Measurements from ENCODE around the gene MFGE8.

Gene MFGE8

DNA sequence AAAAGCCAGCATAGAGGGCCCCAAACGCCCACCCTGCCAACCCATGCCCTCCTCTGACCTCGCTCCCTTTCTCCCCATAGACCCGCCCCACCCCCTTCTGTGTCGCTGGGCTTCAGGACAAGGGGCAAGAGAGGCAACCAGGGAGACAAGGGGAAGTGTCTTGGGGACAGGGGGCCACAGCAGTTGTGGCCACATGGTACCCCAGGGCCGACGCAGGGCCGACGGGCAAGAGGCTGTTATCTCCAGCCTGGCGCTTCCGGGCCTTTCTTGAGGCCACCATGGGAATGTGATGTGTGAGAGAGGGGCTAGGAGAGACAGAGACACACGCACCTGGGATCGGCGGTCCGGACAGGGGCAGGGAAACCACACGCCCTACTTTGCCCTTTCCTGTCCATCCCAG lies 14.4 kb downstream of the MFGE8 start:
- no peak for DNase-seq (ENCODE audit: low read depth)

DNA sequence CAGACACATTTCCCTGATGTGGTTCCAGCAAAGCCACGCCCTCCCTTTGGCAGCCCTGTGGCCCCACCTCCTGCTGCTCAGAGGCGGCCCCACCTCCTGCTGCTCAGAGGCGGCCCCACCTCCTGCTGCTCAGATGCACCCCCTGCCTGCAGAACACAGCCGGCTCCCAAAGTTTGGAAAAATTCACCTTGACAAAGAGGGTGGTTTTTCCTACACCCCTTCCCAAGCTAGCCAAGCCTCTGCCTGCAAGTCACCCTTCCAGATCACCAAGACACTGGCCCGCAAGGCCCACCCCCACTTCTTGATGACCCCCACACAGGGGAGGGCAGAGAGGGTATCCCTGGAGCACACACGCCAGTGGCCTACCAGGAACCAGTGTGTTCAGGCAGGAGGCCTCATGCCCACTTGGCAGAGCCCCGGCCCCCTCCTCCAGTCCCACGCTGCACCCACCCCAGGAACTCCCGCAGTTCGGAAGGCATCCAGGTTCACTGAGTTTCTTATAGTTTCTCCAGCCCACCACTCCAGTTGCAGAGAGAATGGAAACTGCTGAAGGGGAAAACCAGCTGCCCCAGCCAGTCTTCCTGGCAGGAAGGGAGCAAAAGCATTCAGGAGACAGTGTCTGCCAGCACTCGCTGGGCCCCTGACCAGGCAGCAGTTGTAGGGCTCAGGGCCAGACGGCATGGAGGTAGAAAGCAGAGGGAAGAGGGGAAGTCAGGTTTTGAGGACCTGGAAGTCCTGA lies 15.6 kb downstream of the MFGE8 start:
- peak; percentile 67 for DNase-seq (ENCODE audit: low read depth)

- DNase-seq (ENCODE audit: low read depth), result no peak
Observed at GRCh38 chr15:88897142-88897455, 16.1 kb downstream of the MFGE8 start.

DNA sequence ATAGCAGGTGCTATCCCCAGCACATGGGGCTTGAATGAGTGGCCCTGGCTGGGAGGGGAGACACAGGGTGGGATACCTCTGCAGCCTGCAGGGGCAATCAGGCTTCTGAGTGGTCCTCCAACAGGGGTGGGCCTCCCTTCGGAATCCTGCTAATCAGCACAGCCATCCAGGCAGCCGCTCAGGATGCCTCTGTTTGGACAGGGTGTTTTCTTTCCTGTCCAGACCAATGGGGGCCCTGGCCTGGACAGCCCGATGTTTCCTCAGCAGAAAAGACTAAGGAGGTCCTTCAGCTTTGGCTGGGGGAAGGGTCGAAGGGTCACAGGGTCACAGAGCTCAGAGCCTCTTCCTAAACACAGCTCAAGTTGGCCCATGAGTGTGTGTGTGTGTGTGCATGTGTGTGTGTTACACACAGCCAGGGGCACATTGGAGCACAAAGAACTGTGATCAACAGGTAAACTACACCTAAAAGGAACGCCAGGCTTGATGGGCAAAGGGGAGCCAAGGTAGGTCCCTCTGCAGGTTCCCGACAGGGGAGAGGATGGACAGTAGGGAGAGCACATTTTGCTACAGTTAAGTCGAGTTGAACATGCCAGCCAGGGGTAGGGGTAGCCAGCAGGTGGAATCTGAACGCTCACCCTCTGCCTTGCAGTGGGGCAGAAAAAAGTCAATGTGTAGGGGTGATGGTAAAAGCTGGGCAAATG lies 16.7 kb downstream of the MFGE8 start:
- no peak for DNase-seq (ENCODE audit: low read depth)

- peak; percentile 46 for DNase-seq (ENCODE audit: low read depth)
Observed at GRCh38 chr15:88894819-88895767, 18.1 kb downstream of the MFGE8 start, which contains the start of gene HAPLN3. Gene HAPLN3, minus strand, starts transcription at chr15:88895544. Its CDS starts 8,246 bp downstream, at chr15:88887298.

- DNase-seq (ENCODE audit: low read depth), result peak; percentile 62
Observed at GRCh38 chr15:88894348-88894818, 18.8 kb downstream of the MFGE8 start.

GRCh38 chr15:88891540-88892254 lies 21.5 kb downstream of the MFGE8 start:
- DNase-seq (ENCODE audit: low read depth), result no peak

GRCh38 chr15:88890495-88890894 lies 22.7 kb downstream of the MFGE8 start:
- DNase-seq (ENCODE audit: low read depth), result no peak

DNA sequence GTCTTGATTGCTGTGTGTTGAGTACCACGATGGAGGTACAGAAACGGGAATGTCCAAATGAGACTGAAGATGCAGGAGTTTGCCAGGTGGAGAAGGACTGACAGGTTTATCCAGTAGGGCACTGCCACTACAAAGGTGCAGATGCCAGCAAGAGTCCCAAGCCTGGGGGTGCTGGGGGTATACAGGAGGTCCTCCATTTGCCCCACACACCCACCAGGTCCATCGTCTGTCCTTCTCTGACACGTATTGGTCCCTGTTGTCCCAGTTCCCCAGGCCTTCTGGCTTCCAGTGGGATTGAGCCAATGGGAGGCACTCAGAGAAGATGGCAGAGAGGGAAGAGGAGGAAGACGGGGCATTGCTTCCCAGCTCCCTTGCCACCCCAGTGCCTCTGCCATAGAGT lies 24.5 kb downstream of the MFGE8 start:
- DNase-seq (ENCODE audit: low read depth), result no peak

DNA sequence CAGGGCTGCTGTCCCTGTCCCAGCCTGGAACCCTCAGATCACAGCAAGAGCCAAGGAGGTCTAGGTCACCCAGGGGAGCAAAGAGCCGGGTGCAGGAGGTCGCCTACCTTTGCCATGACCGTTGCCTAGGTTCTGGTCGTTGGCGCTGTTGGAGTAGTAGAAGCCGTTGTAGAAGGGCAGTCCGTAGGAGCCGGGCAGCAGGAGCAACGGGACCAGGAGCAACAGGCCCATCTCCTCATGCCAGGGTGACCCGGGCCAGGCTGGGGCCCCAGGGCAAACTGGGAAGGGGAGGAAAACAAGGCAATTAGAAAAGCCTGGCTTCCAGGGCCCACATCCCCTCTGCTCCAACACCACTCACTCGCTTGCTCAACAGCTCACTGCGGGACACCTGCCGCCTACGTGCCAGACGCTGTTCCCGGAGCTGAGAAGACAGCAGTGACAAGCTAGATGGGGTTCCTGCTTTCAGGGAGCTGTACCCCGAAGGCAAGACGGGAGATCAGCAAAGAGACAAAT lies 26.1 kb downstream of the MFGE8 start:
- DNase-seq (ENCODE audit: low read depth), result no peak

- DNase-seq (ENCODE audit: low read depth), result no peak
Observed at GRCh38 chr15:88882785-88883184, 30.4 kb downstream of the MFGE8 start.

- no peak for DNase-seq (ENCODE audit: low read depth)
Observed at GRCh38 chr15:88881775-88882174, 31.4 kb downstream of the MFGE8 start.

GRCh38 chr15:88880944-88881740 lies 32.0 kb downstream of the MFGE8 start:
- DNase-seq (ENCODE audit: low read depth), result no peak

- no peak for DNase-seq (ENCODE audit: low read depth)
Observed at GRCh38 chr15:88878720-88879184, 34.4 kb downstream of the MFGE8 start.

DNA sequence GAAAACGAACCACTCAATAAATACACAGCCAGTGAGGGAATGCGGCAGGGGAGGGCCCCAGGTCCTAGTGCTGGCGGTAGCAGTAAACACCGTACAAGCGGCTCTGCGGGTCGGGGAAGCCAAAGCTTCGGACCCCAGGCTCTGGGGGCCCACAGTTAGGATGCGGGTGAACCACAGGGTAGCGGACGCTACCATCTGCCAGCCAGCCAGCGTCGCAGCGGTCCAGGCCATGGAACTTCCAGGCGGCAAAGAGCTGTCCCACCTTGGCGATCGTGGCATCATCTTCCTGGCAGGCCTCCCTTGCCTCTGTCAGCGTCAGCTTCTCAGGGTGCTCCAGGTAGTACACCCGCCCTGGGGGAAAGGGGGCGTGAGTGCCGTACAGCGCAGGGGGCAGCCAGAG lies 35.3 kb downstream of the MFGE8 start:
- no peak for DNase-seq (ENCODE audit: low read depth)

DNA sequence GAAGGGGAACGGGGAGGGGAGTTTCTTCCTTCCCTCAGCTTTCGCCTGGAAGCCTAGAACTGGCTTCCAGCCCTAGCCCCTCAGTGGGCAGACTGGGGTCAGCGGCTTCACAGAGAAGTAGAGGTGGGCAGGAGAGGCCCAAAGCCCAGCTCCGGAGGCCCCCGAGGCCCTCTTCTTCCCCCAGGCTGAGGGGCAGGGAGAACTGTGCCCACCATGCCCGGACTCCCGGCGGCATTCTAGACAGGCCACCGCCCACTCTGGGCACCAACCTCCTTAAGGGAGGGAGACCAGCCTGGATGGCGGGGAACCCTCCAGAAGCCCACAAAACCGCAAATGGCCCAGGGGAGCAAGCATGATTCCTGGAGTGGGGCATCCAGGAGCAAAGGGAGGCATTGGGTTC lies 35.8 kb downstream of the MFGE8 start:
- DNase-seq (ENCODE audit: low read depth), result no peak

GRCh38 chr15:88876573-88876972 lies 36.6 kb downstream of the MFGE8 start:
- no peak for DNase-seq (ENCODE audit: low read depth)

DNA sequence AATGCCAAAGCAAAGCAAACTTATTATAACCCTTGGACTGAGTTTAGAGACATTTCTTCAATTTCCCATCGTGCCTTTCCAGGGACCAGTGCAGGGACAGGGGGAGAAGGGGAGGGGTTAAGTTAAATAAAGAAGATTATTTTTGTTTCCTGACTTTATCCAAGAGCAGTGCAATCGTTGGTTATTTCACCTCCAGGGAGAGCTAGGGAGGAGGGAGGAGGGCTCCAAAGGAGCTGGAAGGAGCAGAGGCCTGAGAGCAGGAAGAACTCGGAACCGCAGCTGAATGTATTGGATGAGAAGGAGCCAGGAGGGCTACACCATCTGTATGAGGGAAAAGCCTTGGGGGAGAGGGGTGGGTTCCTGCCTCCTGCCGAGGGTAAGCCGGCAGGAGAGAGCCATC lies 38.5 kb downstream of the MFGE8 start:
- no peak for DNase-seq (ENCODE audit: low read depth)

GRCh38 chr15:88874275-88874674 lies 38.9 kb downstream of the MFGE8 start:
- no peak for DNase-seq (ENCODE audit: low read depth)

DNA sequence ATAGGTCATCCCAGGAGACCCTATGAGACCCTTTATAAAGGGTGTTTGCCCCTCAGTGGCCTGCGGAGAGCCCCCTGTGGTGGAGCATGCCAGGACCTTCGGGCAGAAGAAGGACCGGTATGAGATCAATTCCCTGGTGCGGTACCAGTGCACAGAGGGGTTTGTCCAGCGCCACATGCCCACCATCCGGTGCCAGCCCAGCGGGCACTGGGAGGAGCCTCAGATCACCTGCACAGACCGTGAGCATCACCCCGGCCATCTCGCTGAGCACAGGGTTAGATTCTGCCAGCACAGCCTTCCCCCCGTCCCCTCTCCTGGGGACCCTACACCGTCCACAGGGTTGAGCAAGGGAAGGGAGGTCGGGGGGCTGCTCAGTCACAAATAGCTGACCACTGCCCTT lies 39.4 kb downstream of the MFGE8 start:
- DNase-seq (ENCODE audit: low read depth), result no peak

DNA sequence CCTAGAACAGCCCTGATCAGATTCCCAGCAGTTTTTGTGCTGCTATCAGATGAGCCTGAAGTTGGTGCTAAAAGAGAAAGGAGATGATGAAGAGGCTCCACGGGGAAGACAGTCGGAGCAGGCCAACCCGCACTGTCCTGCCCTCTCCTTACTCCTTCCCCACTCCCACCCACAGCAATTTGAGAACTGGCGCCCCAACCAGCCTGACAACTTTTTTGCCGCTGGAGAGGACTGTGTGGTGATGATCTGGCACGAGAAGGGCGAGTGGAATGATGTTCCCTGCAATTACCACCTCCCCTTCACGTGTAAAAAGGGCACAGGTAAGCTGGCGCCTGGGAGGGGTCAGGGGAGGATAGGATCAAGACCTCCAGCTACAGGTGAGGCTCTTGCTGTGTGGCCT lies 40.5 kb downstream of the MFGE8 start:
- DNase-seq (ENCODE audit: low read depth), result no peak
